Left ventricle myocardium superior (tissue), 1 donor: ENCODE data around the gene C2CD2. TPM values are rescaled to one million over a fixed set of nuclear protein-coding genes. Genes with fewer than 3 reads are reported as not detected.

Experiments
- ATAC-seq: fragments of 200-7000 bp; cut with Tn5 transposase; one replicate; pipeline ENCODE4 v1.9.1; 2020; ENCODE audit warnings: mild to moderate bottlenecking, moderate library complexity
- DNase-seq: peaks from one replicate; pipeline ENCODE4 v3.0.0-alpha.2; 2020
- intact Hi-C: fragments of 100-400 bp; cut with micrococcal nuclease; formaldehyde crosslinking; loops from one replicate; pipeline ENCODE4 v1.11.0; 2022
- total RNA-seq: library from RNA; stranded (reverse); fragmentation: NEBNext Ultra II Directional; extraction: Animal tissue kit (Norgen Biotek cat#: 25700); gene quantifications from one replicate; pipeline ENCODE4 v1.2.1, GENCODE V29; 2021
- donor health status: DM: no; HTN: yes; CAD: no; lungs with severe emphysema.

C2CD2 gene
- total RNA-seq, 1 donor from 2014 or later = 5.2 TPM

GRCh38 chr21:41919666-41920398 is 34.0 kb downstream of the C2CD2 start:
- ATAC-seq (no peak), DNase-seq (no peak)
- intact Hi-C loops = no loop called here

DNA sequence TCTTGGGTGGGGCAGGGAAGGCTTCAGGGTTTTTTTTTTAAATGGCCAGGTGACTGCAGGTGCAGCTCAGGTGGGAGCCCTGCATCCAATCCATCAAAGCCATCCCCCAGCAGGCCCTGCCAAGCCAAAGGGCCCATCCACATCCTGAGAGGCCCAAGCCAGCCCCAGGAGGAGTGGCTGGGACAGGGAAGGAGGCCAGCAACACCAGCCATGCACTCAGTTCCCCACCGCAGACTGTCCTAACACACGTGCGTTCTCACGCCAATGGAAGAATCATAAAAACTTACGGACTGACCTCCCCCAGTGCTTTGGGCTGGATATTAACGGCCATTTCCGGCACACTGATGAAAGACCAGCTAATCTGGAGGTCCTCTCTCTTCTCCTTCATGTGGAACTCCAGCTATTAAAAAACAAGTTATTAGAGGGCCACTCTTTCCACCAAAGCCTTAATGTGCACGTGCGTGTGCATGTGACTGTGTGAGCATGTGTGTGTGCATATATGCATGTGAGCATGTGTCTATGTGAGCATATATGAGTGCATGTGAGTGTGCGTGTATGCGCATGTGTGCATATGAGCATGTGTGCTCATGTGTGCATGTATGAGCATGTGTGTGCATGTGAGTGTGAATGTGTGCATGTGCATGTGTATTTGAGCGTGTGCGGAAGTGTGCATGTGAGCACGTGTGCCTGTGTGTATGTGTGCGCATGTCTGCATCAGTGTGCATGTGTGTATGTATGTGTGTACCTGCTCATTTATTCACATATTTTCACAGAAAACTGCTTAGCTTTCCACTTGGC is 35.1 kb downstream of the C2CD2 start:
- intact Hi-C loops = no loop called here

DNA sequence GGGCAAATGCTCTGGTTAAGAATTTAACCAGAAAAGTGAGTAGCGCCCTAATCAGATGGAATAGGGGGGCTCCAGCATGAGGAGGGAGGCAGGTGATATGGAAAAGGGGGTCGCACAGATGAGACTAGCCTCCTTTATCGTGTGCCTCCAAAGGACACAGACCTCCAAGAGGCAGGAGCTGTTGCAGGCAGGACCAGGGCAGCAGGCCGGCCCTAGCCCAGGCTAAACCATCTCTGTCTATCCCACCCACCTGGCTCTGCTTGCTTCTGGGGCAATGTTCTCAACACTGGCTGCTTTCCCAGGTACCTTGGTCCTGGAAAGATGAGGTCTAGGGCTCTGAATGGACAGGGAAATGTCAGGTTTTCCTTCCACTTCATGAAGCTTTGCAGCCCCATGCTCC is 36.3 kb downstream of the C2CD2 start:
- no peak for ATAC-seq
- intact Hi-C loops = no loop called here
- DNase-seq = no peak

More for the DNA sequence above, 35.1 kb downstream of the C2CD2 start:
- ATAC-seq = no peak
- DNase-seq = peak; percentile 3

GRCh38 chr21:41916888-41917433 is 36.9 kb downstream of the C2CD2 start:
- ATAC-seq (no peak), DNase-seq (no peak)
- intact Hi-C loops = no loop called here

GRCh38 chr21:41914965-41915364 is 38.9 kb downstream of the C2CD2 start:
- ATAC-seq (no peak), DNase-seq (no peak)
- intact Hi-C loops = no loop called here

- intact Hi-C loops = no loop called here
- ATAC-seq = no peak
- no peak for DNase-seq
Measured at GRCh38 chr21:41914358-41914757, 39.5 kb downstream of the C2CD2 start.

- DNase-seq (no peak), ATAC-seq (no peak)
- intact Hi-C loops = no loop called here
Measured at GRCh38 chr21:41913230-41913629, 40.6 kb downstream of the C2CD2 start.

GRCh38 chr21:41908829-41909228 is 45.0 kb downstream of the C2CD2 start:
- intact Hi-C loops = no loop called here
- DNase-seq = no peak
- ATAC-seq = no peak

- DNase-seq = peak; percentile 23
- no peak for ATAC-seq
- intact Hi-C loops = no loop called here
Measured at GRCh38 chr21:41907496-41908258, 46.1 kb downstream of the C2CD2 start.

- ATAC-seq (no peak), DNase-seq (peak; percentile 22)
- intact Hi-C loops = no loop called here
Measured at GRCh38 chr21:41906770-41907169, 47.0 kb downstream of the C2CD2 start.

GRCh38 chr21:41903559-41904351 is 50.1 kb downstream of the C2CD2 start:
- DNase-seq = no peak
- ATAC-seq = no peak
- intact Hi-C loops = no loop called here

- ATAC-seq (no peak), DNase-seq (no peak)
- intact Hi-C loops = no loop called here
Measured at GRCh38 chr21:41902946-41903345, 50.9 kb downstream of the C2CD2 start.

- DNase-seq = no peak
- ATAC-seq = no peak
- intact Hi-C loops = no loop called here
Measured at GRCh38 chr21:41901782-41902181, 52.0 kb downstream of the C2CD2 start.

GRCh38 chr21:41901099-41901498 is 52.7 kb downstream of the C2CD2 start:
- intact Hi-C loops = no loop called here
- no peak for ATAC-seq
- DNase-seq = no peak

- no peak for ATAC-seq
- intact Hi-C loops = no loop called here
- no peak for DNase-seq
Measured at GRCh38 chr21:41900401-41900800, 53.4 kb downstream of the C2CD2 start.

DNA sequence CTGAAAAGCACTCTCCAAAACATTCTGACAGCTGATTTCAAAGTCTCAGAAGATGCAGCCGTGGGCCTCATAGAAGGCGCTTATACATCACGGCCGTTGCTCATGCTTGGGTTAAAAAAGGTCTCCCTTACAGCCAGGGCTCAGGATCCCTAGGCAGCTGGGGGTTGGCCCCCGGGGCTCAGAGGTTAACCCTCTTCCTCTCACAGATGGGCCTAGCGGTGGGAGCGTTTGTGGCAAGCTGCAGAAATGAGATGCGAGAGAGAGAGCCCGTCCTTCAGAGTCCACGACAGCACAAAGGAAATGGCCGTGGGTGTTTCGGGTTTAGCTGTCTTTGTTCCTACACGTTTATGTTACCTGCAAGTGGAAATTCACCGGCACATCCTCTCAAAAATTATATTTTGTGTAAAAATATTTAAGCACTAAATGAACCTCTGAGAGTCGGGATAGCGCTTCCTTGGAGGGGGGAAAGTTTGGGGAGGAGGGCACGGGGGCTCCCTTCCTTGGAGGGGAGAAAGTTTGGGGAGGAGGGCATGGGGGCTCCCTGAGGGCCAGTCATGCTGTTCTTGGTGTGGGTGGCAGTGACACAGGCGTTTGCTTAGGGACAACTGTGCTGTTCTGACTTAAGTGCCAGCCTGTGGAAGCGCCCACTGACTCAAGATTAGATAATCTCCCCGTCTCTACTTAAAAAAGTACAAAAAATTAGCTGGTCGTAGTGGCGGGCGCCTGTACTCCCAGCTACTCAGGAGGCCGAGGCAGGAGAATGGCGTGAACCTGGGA is 54.2 kb downstream of the C2CD2 start:
- intact Hi-C loops = no loop called here
- ATAC-seq = no peak
- no peak for DNase-seq

DNA sequence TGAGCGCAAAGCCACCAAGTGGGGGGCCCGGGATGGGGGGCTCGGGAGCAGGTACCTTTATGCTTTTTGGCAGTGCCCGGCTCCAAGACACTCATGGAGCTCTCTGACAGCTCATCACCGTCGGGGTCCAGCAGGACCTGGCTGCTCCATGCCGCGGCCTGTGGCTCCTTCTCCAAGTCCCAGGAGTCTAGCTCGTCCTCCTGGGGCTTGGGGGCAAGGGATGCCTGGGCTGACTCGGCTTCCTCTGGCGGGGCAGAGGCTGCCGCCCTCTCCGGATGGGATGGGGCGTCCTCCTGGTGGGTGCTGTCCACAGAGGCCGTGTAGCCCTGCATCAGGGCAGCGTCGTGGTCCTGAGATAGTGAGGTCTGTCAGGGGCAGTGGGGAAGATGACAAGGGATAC is 54.8 kb downstream of the C2CD2 start:
- DNase-seq = no peak
- intact Hi-C loops = no loop called here
- ATAC-seq = no peak

DNA sequence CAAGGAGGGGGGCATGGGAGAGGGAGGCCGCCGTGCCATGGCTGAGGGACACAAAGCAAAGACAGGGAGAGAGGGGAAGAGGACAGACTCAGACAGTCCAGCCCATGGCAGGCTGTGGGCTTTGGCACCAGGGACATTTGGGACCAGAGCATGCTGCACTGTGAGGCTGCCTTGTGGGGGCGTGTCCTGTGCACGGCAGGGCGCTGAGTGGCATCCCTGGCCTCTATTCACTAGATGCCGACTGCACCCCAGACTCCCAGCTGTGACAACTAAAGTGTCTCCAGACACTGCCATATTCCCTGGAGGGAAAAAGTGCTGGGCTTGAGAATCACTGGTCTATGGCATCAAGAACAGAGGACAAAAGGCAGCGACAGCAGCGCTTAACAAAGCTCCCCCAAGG is 56.1 kb downstream of the C2CD2 start:
- no peak for DNase-seq
- intact Hi-C loops = no loop called here
- no peak for ATAC-seq
